Endodermal cell (in vitro differentiated cells): Measurements from ENCODE around the gene KDM1A. TPM values are rescaled to one million over a fixed set of nuclear protein-coding genes. Genes with fewer than 3 reads are reported as not detected.
A peak's percentile ranks its signal among the peaks of the same experiment; 100 is the strongest.

ENCODE experiments used
- DNase-seq: peaks from one replicate; pipeline ENCODE4 v3.0.0-alpha.2; 2017
- H3K27ac ChIP-seq: 2 replicates; pipeline ENCODE4 v1.5.1; 2013; ENCODE audit warnings: mild to moderate bottlenecking, low read depth, low read length, moderate library complexity
- H3K27me3 ChIP-seq: 2 replicates; pipeline ENCODE4 v1.6.1; 2013; ENCODE audit warnings: mild to moderate bottlenecking, low read length, moderate library complexity; ENCODE audit not compliant: insufficient read depth, control insufficient read depth, poor library complexity, severe bottlenecking
- H3K36me3 ChIP-seq: 2 replicates; pipeline ENCODE4 v1.7.0; 2013; ENCODE audit warnings: mild to moderate bottlenecking, low read length, moderate library complexity; ENCODE audit not compliant: control insufficient read depth, insufficient read depth
- H3K4me1 ChIP-seq: one replicate; pipeline ENCODE4 v1.7.0; 2013; ENCODE audit warnings: low read length; ENCODE audit not compliant: control insufficient read depth, insufficient read depth
- H3K4me3 ChIP-seq: 2 replicates; pipeline ENCODE4 v1.5.1; 2013; ENCODE audit warnings: mild to moderate bottlenecking, low read length, moderate library complexity
- H3K9ac ChIP-seq: 2 replicates; pipeline ENCODE4 v1.6.1; 2013; ENCODE audit warnings: mild to moderate bottlenecking, low read length, moderate library complexity; ENCODE audit not compliant: poor library complexity, severe bottlenecking; ENCODE audit errors: extremely low read depth
- H3K9me3 ChIP-seq: 2 replicates; pipeline ENCODE4 v1.6.1; 2013; ENCODE audit warnings: mild to moderate bottlenecking, low read length, moderate library complexity; ENCODE audit not compliant: control insufficient read depth
- H3K27ac Mint-ChIP-seq: 2 replicates; pipeline ENCODE4 v1.8.0; 2020; ENCODE audit warnings: mixed read lengths
- H3K27me3 Mint-ChIP-seq: 2 replicates; pipeline ENCODE4 v1.8.0; 2021; ENCODE audit warnings: mild to moderate bottlenecking, mixed read lengths; ENCODE audit not compliant: insufficient read depth
- H3K36me3 Mint-ChIP-seq: 2 replicates; pipeline ENCODE4 v1.8.0; 2020; ENCODE audit warnings: low read depth, mixed read lengths
- H3K4me1 Mint-ChIP-seq: 2 replicates; pipeline ENCODE4 v1.8.0; 2020; ENCODE audit warnings: mixed read lengths
- H3K4me3 Mint-ChIP-seq: 2 replicates; pipeline ENCODE4 v1.8.0; 2020; ENCODE audit warnings: mild to moderate bottlenecking, moderate library complexity, mixed read lengths
- H3K9me3 Mint-ChIP-seq: 2 replicates; pipeline ENCODE4 v1.8.0; 2020; ENCODE audit warnings: mild to moderate bottlenecking, mixed read lengths
- WGBS, 2 experiments: methylation state at CpG; one replicate each; pipeline versions ENCODE4 v1.1.5 to v1.1.7; 2013; ENCODE audit warnings: missing lambda C conversion rate in 2 of 2, mixed read lengths in 1 of 2; ENCODE audit not compliant: insufficient coverage in 1 of 2, insufficient read length in 1 of 2; 5-methylcytosine and 5-hydroxymethylcytosine counted together
- total RNA-seq, 2 donors: library from RNA; stranded (reverse); fragmentation: NEBNext Ultra II Directional in 1 of 2; extraction: Animal tissue kit (Norgen Biotek cat#: 25700) in 1 of 2; gene quantifications; 2 replicates in 1 of 2; 3 replicates in 1 of 2; pipeline ENCODE4 v1.2.1, GENCODE V29; 2021
- TF ChIP-seq, protein P1 (sequence below): fragments of 200-600 bp; sonication (generic); conservative IDR thresholded peaks from 2 replicates; pipeline ENCODE4 v1.5.0; 2021; ENCODE audit warnings: antibody characterized with exemption, mild to moderate bottlenecking

KDM1A gene
- total RNA-seq, 2 donors from 2014 or later: 153 to 204 TPM

- no peak overlapping the region for H3K4me3 Mint-ChIP-seq
- H3K9me3 ChIP-seq: peaks cover 7% of the 10 kb centered on the region
- H3K27me3 ChIP-seq: no peaks in the 10 kb centered on the region
- H3K36me3 ChIP-seq: peaks cover 31% of the 10 kb centered on the region
- H3K36me3 Mint-ChIP-seq: peaks cover 12% of the 10 kb centered on the region
- H3K27ac Mint-ChIP-seq: no peak overlapping the region
- WGBS, 2 experiments: no CpG with 5 or more reads among the region's 1 CpG
- no peaks in the 10 kb centered on the region for H3K27me3 Mint-ChIP-seq
- no peak overlapping the region for H3K9ac ChIP-seq
- H3K4me3 ChIP-seq: no peak overlapping the region
- no peak for DNase-seq
- H3K4me1 ChIP-seq: peaks cover 11% of the 10 kb centered on the region
- no peak overlapping the region for H3K27ac ChIP-seq
- H3K4me1 Mint-ChIP-seq: peaks cover 18% of the 10 kb centered on the region
- H3K9me3 Mint-ChIP-seq: no peaks in the 10 kb centered on the region
- TF ChIP-seq, protein P1, sequence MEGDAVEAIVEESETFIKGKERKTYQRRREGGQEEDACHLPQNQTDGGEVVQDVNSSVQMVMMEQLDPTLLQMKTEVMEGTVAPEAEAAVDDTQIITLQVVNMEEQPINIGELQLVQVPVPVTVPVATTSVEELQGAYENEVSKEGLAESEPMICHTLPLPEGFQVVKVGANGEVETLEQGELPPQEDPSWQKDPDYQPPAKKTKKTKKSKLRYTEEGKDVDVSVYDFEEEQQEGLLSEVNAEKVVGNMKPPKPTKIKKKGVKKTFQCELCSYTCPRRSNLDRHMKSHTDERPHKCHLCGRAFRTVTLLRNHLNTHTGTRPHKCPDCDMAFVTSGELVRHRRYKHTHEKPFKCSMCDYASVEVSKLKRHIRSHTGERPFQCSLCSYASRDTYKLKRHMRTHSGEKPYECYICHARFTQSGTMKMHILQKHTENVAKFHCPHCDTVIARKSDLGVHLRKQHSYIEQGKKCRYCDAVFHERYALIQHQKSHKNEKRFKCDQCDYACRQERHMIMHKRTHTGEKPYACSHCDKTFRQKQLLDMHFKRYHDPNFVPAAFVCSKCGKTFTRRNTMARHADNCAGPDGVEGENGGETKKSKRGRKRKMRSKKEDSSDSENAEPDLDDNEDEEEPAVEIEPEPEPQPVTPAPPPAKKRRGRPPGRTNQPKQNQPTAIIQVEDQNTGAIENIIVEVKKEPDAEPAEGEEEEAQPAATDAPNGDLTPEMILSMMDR: no peak
These were observed 79.9 kb downstream of the KDM1A start for GRCh38 chr1:23099171-23099536.

- no peak overlapping the region for H3K4me3 ChIP-seq
- H3K4me1 ChIP-seq: peaks cover 11% of the 10 kb centered on the region
- H3K36me3 ChIP-seq: peaks cover 32% of the 10 kb centered on the region
- no peaks in the 10 kb centered on the region for H3K27me3 ChIP-seq
- no peak for DNase-seq
- H3K27me3 Mint-ChIP-seq: no peaks in the 10 kb centered on the region
- TF ChIP-seq, protein P1: peak; percentile 34
- H3K9me3 Mint-ChIP-seq: no peaks in the 10 kb centered on the region
- peaks cover 18% of the 10 kb centered on the region for H3K4me1 Mint-ChIP-seq
- 75 to 78% methylated on average over 3 of the region's 3 CpGs for WGBS, 2 experiments
- H3K27ac ChIP-seq: peak overlapping the region; percentile 75
- peaks cover 19% of the 10 kb centered on the region for H3K36me3 Mint-ChIP-seq
- H3K27ac Mint-ChIP-seq: peak overlapping the region; percentile 74
- no peak overlapping the region for H3K9ac ChIP-seq
- peaks cover 7% of the 10 kb centered on the region for H3K9me3 ChIP-seq
- no peak overlapping the region for H3K4me3 Mint-ChIP-seq
These were observed 80.9 kb downstream of the KDM1A start for GRCh38 chr1:23100074-23100748.

- Histone ChIP-seq H3K9me3 (peaks cover 2% of the 10 kb centered on the region), H3K27ac (no peak overlapping the region), H3K27me3 (no peaks in the 10 kb centered on the region), H3K4me3 (no peak overlapping the region), H3K9ac (no peak overlapping the region), H3K4me1 (peaks cover 11% of the 10 kb centered on the region), H3K36me3 (peaks cover 43% of the 10 kb centered on the region)
- 88 to 89% methylated on average over 3 of the region's 3 CpGs for WGBS, 2 experiments
- peaks cover 23% of the 10 kb centered on the region for H3K36me3 Mint-ChIP-seq
- no peaks in the 10 kb centered on the region for H3K9me3 Mint-ChIP-seq
- TF ChIP-seq, protein P1: no peak
- no peak for DNase-seq
- peaks cover 18% of the 10 kb centered on the region for H3K4me1 Mint-ChIP-seq
- H3K27ac Mint-ChIP-seq: no peak overlapping the region
- H3K27me3 Mint-ChIP-seq: no peaks in the 10 kb centered on the region
- no peak overlapping the region for H3K4me3 Mint-ChIP-seq
These were observed 82.0 kb downstream of the KDM1A start for GRCh38 chr1:23101101-23101827.
